Loucy (cell line): ENCODE results near the gene BCDIN3D.

ENCODE experiments used
- H2AFZ ChIP-seq: fragments of 200-600 bp; sonication (generic); 2 replicates; pipeline ENCODE4 v1.6.0; 2016; ENCODE audit warnings: antibody characterized with exemption, mild to moderate bottlenecking, low read length, moderate library complexity
- H3F3A ChIP-seq: fragments of 200-600 bp; 2 replicates; pipeline ENCODE4 v1.6.0; 2016; ENCODE audit warnings: antibody characterized with exemption, low read depth, mild to moderate bottlenecking
- H3K27me3 ChIP-seq: fragments of 200-600 bp; sonication (generic); 2 replicates; pipeline ENCODE4 v1.6.1; 2014; ENCODE audit warnings: low read length, mild to moderate bottlenecking; ENCODE audit not compliant: insufficient read depth, poor library complexity, severe bottlenecking
- H3K36me3 ChIP-seq: fragments of 200-600 bp; sonication (generic); 2 replicates; pipeline ENCODE4 v1.6.1; 2016; ENCODE audit warnings: low read length; ENCODE audit not compliant: insufficient read depth
- H3K4me1 ChIP-seq: fragments of 200-600 bp; sonication (generic); 2 replicates; pipeline ENCODE4 v1.5.1; 2014; ENCODE audit warnings: low read length, mild to moderate bottlenecking; ENCODE audit not compliant: insufficient read depth, poor library complexity, severe bottlenecking
- H3K4me2 ChIP-seq: fragments of 200-600 bp; sonication (generic); 2 replicates; pipeline ENCODE4 v1.6.0; 2014; ENCODE audit warnings: antibody characterized with exemption, low read length, low read depth, mild to moderate bottlenecking; ENCODE audit not compliant: poor library complexity, severe bottlenecking
- H3K4me3 ChIP-seq: fragments of 200-600 bp; sonication (generic); 2 replicates; pipeline ENCODE4 v1.5.1; 2014; ENCODE audit warnings: low read length, mild to moderate bottlenecking, mixed read lengths; ENCODE audit not compliant: poor library complexity, severe bottlenecking
- H3K79me2 ChIP-seq: fragments of 200-600 bp; sonication (generic); 2 replicates; pipeline ENCODE4 v1.6.1; 2014; ENCODE audit warnings: low read length; ENCODE audit not compliant: insufficient read depth
- H3K9ac ChIP-seq: fragments of 200-600 bp; sonication (generic); 2 replicates; pipeline ENCODE4 v1.6.0; 2014; ENCODE audit warnings: mild to moderate bottlenecking, low read depth, low read length, moderate library complexity; ENCODE audit not compliant: poor library complexity, severe bottlenecking
- H3K9me2 ChIP-seq: fragments of 200-600 bp; sonication (generic); replicated peaks from 2 replicates; pipeline ENCODE4 v1.6.1; 2016; ENCODE audit warnings: low read depth, low read length, mixed read lengths
- H3K9me3 ChIP-seq: fragments of 200-600 bp; sonication (generic); 2 replicates; pipeline ENCODE4 v1.6.1; 2014; ENCODE audit warnings: mild to moderate bottlenecking, antibody characterized with exemption, low read length, low read depth; ENCODE audit not compliant: insufficient read depth
- H4K20me1 ChIP-seq: fragments of 200-600 bp; sonication (generic); 2 replicates; pipeline ENCODE4 v1.6.0; 2014; ENCODE audit warnings: antibody characterized with exemption, low read length, mild to moderate bottlenecking; ENCODE audit not compliant: insufficient read depth, poor library complexity, severe bottlenecking
- EZH2phosphoT487 ChIP-seq: fragments of 200-600 bp; IDR thresholded peaks from 2 replicates; pipeline ENCODE4 v1.6.1; 2018; ENCODE audit warnings: antibody characterized with exemption, mild to moderate bottlenecking, moderate library complexity, borderline replicate concordance
- TF ChIP-seq, protein P1 (sequence below): fragments of 200-600 bp; sonication (generic); conservative IDR thresholded peaks from 2 replicates; pipeline ENCODE4 v1.5.1; 2014; ENCODE audit warnings: mild to moderate bottlenecking, antibody characterized with exemption, low read length

Gene BCDIN3D

DNA sequence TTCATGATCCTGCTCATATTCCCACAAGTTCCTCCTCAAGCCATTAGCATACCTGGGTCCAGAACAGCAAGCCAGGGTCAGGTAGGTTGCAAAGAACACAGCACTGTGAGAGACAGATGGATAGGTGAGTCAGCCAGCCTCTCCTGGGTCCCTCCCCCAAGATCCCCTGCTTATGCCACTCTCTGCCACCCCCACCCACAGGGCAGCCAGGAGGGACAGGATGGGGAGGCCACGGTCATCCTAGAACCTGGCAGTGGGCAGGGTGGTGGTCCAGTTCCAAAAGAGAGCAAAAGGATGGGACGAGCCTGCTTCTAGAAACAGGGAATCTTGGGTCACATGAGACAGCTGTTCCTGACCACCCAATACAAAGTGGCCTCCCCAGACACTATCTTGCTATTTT lies 48.1 kb upstream of the BCDIN3D start:
- Histone ChIP-seq H3K4me2 (no peak overlapping the region), H3K36me3 (no peaks in the 10 kb centered on the region), H2AFZ (no peak overlapping the region), H3K9me2 (no peaks in the 10 kb centered on the region), H3F3A (no peaks in the 10 kb centered on the region), H3K4me1 (peaks cover 10% of the 10 kb centered on the region), H4K20me1 (no peaks in the 10 kb centered on the region), H3K9ac (no peak overlapping the region), H3K79me2 (no peaks in the 10 kb centered on the region), H3K4me3 (no peak overlapping the region), H3K27me3 (no peaks in the 10 kb centered on the region), H3K9me3 (no peaks in the 10 kb centered on the region)
- TF ChIP-seq, protein P1, sequence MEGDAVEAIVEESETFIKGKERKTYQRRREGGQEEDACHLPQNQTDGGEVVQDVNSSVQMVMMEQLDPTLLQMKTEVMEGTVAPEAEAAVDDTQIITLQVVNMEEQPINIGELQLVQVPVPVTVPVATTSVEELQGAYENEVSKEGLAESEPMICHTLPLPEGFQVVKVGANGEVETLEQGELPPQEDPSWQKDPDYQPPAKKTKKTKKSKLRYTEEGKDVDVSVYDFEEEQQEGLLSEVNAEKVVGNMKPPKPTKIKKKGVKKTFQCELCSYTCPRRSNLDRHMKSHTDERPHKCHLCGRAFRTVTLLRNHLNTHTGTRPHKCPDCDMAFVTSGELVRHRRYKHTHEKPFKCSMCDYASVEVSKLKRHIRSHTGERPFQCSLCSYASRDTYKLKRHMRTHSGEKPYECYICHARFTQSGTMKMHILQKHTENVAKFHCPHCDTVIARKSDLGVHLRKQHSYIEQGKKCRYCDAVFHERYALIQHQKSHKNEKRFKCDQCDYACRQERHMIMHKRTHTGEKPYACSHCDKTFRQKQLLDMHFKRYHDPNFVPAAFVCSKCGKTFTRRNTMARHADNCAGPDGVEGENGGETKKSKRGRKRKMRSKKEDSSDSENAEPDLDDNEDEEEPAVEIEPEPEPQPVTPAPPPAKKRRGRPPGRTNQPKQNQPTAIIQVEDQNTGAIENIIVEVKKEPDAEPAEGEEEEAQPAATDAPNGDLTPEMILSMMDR = no peak
- TF ChIP-seq EZH2phosphoT487 = no peak

DNA sequence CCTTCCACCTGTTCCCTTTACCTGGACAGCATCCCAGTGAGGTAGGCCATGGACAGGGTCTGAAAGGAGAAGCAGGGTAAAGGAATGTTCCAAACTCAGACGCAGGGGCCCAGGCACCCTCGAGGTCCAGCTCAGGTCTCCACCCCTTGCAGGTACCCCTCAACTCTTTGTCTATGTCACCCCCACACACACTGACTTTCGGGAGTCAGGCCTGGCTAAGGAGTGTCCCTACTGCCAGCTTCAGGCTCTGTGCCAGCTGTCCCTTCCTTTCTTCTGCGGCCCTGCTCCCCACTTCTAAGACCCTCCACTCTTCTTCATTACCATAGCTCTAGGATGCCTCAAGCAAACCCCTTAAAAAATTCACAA lies 47.2 kb upstream of the BCDIN3D start:
- TF ChIP-seq, protein P1 = no peak
- TF ChIP-seq EZH2phosphoT487 = no peak
- no peaks in the 10 kb centered on the region for H4K20me1 ChIP-seq
- H3K4me2 ChIP-seq = no peak overlapping the region
- H3K4me1 ChIP-seq = peaks cover 10% of the 10 kb centered on the region
- no peaks in the 10 kb centered on the region for H3K9me3 ChIP-seq
- H3K9ac ChIP-seq = no peak overlapping the region
- no peaks in the 10 kb centered on the region for H3F3A ChIP-seq
- H3K79me2 ChIP-seq = no peaks in the 10 kb centered on the region
- no peaks in the 10 kb centered on the region for H3K36me3 ChIP-seq
- H3K4me3 ChIP-seq = no peak overlapping the region
- no peak overlapping the region for H2AFZ ChIP-seq
- no peaks in the 10 kb centered on the region for H3K27me3 ChIP-seq
- H3K9me2 ChIP-seq = no peaks in the 10 kb centered on the region

DNA sequence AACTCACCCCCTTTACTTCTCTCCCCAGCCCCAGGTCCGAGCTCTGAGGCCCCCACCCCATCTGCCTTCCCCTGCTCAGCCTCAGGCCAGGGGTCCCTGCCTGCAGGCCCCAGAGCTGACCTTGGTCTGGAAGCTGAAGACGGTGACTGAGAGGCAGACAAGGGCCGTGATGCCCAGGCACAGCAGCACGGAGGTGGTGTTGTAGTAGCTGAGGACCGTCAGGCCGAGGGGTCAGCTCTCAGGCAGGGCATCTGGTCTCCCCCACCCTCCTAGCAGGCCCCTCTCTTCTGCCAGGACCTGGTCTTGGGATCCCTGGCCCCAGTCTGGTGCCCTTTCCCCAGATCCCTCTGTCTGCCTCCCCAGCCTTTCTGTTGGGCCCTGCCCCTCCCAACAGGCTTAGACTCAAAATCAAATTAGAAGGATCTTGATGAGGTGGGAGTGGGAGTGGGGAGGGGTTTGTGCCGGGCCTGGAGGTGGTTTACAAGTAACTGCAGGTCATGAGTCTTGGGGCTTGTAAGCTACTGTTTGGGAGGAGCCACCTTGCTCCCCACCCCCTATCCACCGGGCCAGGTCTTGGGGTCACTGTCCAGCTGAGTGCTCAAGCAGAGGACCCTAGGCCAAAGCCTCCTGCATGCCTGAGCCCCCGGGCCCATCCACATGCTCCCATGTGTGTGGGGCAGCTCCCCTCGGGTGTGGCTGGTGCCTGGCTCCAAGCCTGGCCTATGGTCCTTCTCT lies 46.6 kb upstream of the BCDIN3D start:
- H3K4me1 ChIP-seq = peaks cover 6% of the 10 kb centered on the region
- H3K9me3 ChIP-seq = no peaks in the 10 kb centered on the region
- no peaks in the 10 kb centered on the region for H3K27me3 ChIP-seq
- H3K9ac ChIP-seq = no peak overlapping the region
- no peak overlapping the region for H3K4me2 ChIP-seq
- H3K79me2 ChIP-seq = no peaks in the 10 kb centered on the region
- no peaks in the 10 kb centered on the region for H3K9me2 ChIP-seq
- TF ChIP-seq, protein P1 = no peak
- no peak for TF ChIP-seq EZH2phosphoT487
- H3K4me3 ChIP-seq = no peak overlapping the region
- H2AFZ ChIP-seq = no peak overlapping the region
- H3K36me3 ChIP-seq = no peaks in the 10 kb centered on the region
- H4K20me1 ChIP-seq = no peaks in the 10 kb centered on the region
- H3F3A ChIP-seq = no peaks in the 10 kb centered on the region
